ENCODE measurements around the gene AMPD2.

Gene AMPD2

GRCh38 chr1:109613361-109614147, 6.1 kb upstream of the AMPD2 start:
- no peak for DNase-seq (ENCODE audit: low read depth)
- H3K4me3 ChIP-seq (ENCODE audit: low read depth, low read length) = no peak overlapping the region
- TF ChIP-seq CTCF (IDR thresholded peaks at IDR 0.05; ENCODE audit: insufficient read depth, low read depth, low read length, missing control alignments) = no peak

GRCh38 chr1:109615879-109616278, 3.8 kb upstream of the AMPD2 start:
- TF ChIP-seq CTCF (IDR thresholded peaks at IDR 0.05; ENCODE audit: insufficient read depth, low read depth, low read length, missing control alignments) = no peak
- DNase-seq (ENCODE audit: low read depth) = no peak
- no peak overlapping the region for H3K4me3 ChIP-seq (ENCODE audit: low read depth, low read length)

- H3K4me3 ChIP-seq (ENCODE audit: low read depth, low read length) = no peak overlapping the region
- TF ChIP-seq CTCF (IDR thresholded peaks at IDR 0.05; ENCODE audit: insufficient read depth, low read depth, low read length, missing control alignments) = no peak
- DNase-seq (ENCODE audit: low read depth) = no peak
Measured at GRCh38 chr1:109616391-109616790, 3.2 kb upstream of the AMPD2 start.

GRCh38 chr1:109617291-109617801, 2.3 kb upstream of the AMPD2 start:
- TF ChIP-seq CTCF (IDR thresholded peaks at IDR 0.05; ENCODE audit: insufficient read depth, low read depth, low read length, missing control alignments) = no peak
- no peak for DNase-seq (ENCODE audit: low read depth)

GRCh38 chr1:109618661-109619575, 719 bp upstream of the AMPD2 start:
- H3K4me3 ChIP-seq (ENCODE audit: low read depth, low read length) = peak overlapping the region; percentile 63
- DNase-seq (ENCODE audit: low read depth) = no peak
- TF ChIP-seq CTCF (IDR thresholded peaks at IDR 0.05; ENCODE audit: insufficient read depth, low read depth, low read length, missing control alignments) = no peak

More at GRCh38 chr1:109617291-109617801, 2.3 kb upstream of the AMPD2 start:
- H3K4me3 ChIP-seq (ENCODE audit: low read depth, low read length) = no peak overlapping the region

GRCh38 chr1:109620401-109620791, 759 bp downstream of the AMPD2 start:
- no peak for DNase-seq (ENCODE audit: low read depth)
- peak overlapping the region; percentile 63 for H3K4me3 ChIP-seq (ENCODE audit: low read depth, low read length)
- no peak for TF ChIP-seq CTCF (IDR thresholded peaks at IDR 0.05; ENCODE audit: insufficient read depth, low read depth, low read length, missing control alignments)

Measured in GM12865 (cell line).